HCT116 (cell line): Measurements from ENCODE around the gene RAB31. TPM values are rescaled to one million over a fixed set of nuclear protein-coding genes. Genes with fewer than 3 reads are reported as not detected.

Experiments
- ATAC-seq: fragments of 200-7000 bp; cut with Tn5 transposase; 2 replicates; pipeline ENCODE4 v1.9.1; 2020; ENCODE audit warnings: mild to moderate bottlenecking, moderate library complexity
- BruUV-seq: library from RNA; stranded (reverse); fragments of 400-500 nt; replicated peaks from 2 replicates; lab custom pipeline; 2021; lab: Mats Ljungman, UMichigan
- CTCF ChIA-PET: fragments of 300-600 bp; sonication (Branson Sonifier 250); formaldehyde crosslinking; loops from one replicate; lab custom pipeline; 2021; ENCODE audit warnings: antibody characterized with exemption; lab: Charles Lee
- POLR2A ChIA-PET: fragments of 300-600, 350-600 bp; sonication (Branson Sonifier 250); formaldehyde crosslinking; loops from one replicate; lab custom pipeline; 2021; ENCODE audit warnings: antibody characterized with exemption; lab: Charles Lee
- RAD21 ChIA-PET, 2 experiments: fragments of 300-600 bp; sonication (Branson Sonifier 250); formaldehyde crosslinking; loops; one replicate each; lab custom pipeline; 2023; ENCODE audit warnings: low total read pairs in 2 of 2; ENCODE audit not compliant: uncharacterized antibody in 2 of 2, unreplicated experiment in 2 of 2, low non-redundant PET in 1 of 2; lab: Charles Lee
- DNase-seq: peaks from one replicate; pipeline ENCODE4 v3.0.0-alpha.2; 2010; ENCODE audit warnings: low read depth, low spot score
- H2AFZ ChIP-seq: fragments of 200-600 bp; shearing (Covaris generic), sonication (generic); 2 replicates; pipeline ENCODE4 v1.6.1; 2017; ENCODE audit warnings: low read depth, mixed run types, mixed read lengths, antibody characterized with exemption, low read length; ENCODE audit not compliant: poor library complexity, severe bottlenecking
- H3K27ac ChIP-seq: 2 replicates; pipeline ENCODE4 v1.5.1; 2012; ENCODE audit warnings: low read depth, low read length
- H3K27me3 ChIP-seq: fragments of 200-600 bp; sonication (generic); 2 replicates; pipeline ENCODE4 v1.6.1; 2016; ENCODE audit warnings: mixed run types, low read length, mixed read lengths; ENCODE audit not compliant: insufficient read depth
- H3K36me3 ChIP-seq, 2 experiments: fragments of 200-500 bp in 1 of 2; fragments of 200-600 bp in 1 of 2; sonication (Bioruptor generic) in 1 of 2; sonication (generic) in 1 of 2; 2 replicates each; pipeline versions ENCODE4 v1.5.1 to v1.6.1; 2014 to 2016; ENCODE audit warnings: low read length in 2 of 2, inconsistent platforms in 1 of 2, mixed read lengths in 1 of 2, mixed run types in 1 of 2; ENCODE audit not compliant: insufficient read depth in 2 of 2, control insufficient read depth in 1 of 2
- H3K4me1 ChIP-seq, 2 experiments: fragments of 200-600 bp in 1 of 2; sonication (generic) in 1 of 2; 2 replicates each; pipeline versions ENCODE4 v1.5.1 to v1.6.1; 2012 to 2017; ENCODE audit warnings: low read length in 2 of 2, inconsistent platforms in 1 of 2, mild to moderate bottlenecking in 1 of 2, mixed read lengths in 1 of 2, mixed run types in 1 of 2, moderate library complexity in 1 of 2; ENCODE audit not compliant: insufficient read depth in 2 of 2, control insufficient read depth in 1 of 2
- H3K4me2 ChIP-seq: fragments of 200-600 bp; sonication (generic); 2 replicates; pipeline ENCODE4 v1.6.1; 2017; ENCODE audit warnings: mixed run types, low read length, mixed read lengths
- H3K4me3 ChIP-seq, 2 experiments: fragments of 200-600 bp in 1 of 2; sonication (generic) in 1 of 2; replicated peaks in 1 of 2; 2 replicates each; pipeline ENCODE4 v1.5.1; 2011 to 2016; ENCODE audit warnings: low read length in 2 of 2, control low read depth in 1 of 2, low read depth in 1 of 2, mild to moderate bottlenecking in 1 of 2, mixed read lengths in 1 of 2, mixed run types in 1 of 2
- H3K79me2 ChIP-seq: fragments of 200-600 bp; sonication (generic); 2 replicates; pipeline ENCODE4 v1.6.1; 2017; ENCODE audit warnings: mild to moderate bottlenecking, mixed run types, low read length, moderate library complexity, mixed read lengths; ENCODE audit not compliant: insufficient read depth
- H3K9ac ChIP-seq: fragments of 200-600 bp; sonication (generic); 2 replicates; pipeline ENCODE4 v1.6.1; 2016; ENCODE audit warnings: low read length, mixed read lengths
- H3K9me2 ChIP-seq: fragments of 200-600 bp; sonication (generic), shearing (Covaris generic); 2 replicates; pipeline ENCODE4 v1.6.1; 2017; ENCODE audit warnings: mixed run types, mild to moderate bottlenecking, moderate library complexity; ENCODE audit not compliant: insufficient read depth
- H3K9me3 ChIP-seq, 2 experiments: fragments of 200-500 bp in 1 of 2; fragments of 200-600 bp in 1 of 2; sonication (Bioruptor generic) in 1 of 2; sonication (generic) in 1 of 2; 2 replicates each; pipeline ENCODE4 v1.6.1; 2014 to 2017; ENCODE audit warnings: low read length in 2 of 2, mixed read lengths in 2 of 2, inconsistent platforms in 1 of 2, low read depth in 1 of 2, mild to moderate bottlenecking in 1 of 2, mixed run types in 1 of 2, moderate library complexity in 1 of 2; ENCODE audit not compliant: control insufficient read depth in 1 of 2, insufficient read depth in 1 of 2
- H4K20me1 ChIP-seq: fragments of 200-600 bp; sonication (generic), shearing (Covaris generic); 2 replicates; pipeline ENCODE4 v1.6.1; 2017; ENCODE audit warnings: mixed run types, mild to moderate bottlenecking, moderate library complexity; ENCODE audit not compliant: insufficient read depth
- CBX3 ChIP-seq: IDR thresholded peaks from 2 replicates; pipeline ENCODE4 v1.6.1; 2012; ENCODE audit warnings: low read depth
- EGR1 ChIP-seq: IDR thresholded peaks from 2 replicates; pipeline ENCODE4 v1.6.1; 2012; ENCODE audit warnings: low read depth
- ELF1 ChIP-seq: IDR thresholded peaks from 2 replicates; pipeline ENCODE4 v1.6.1; 2012; ENCODE audit warnings: low read depth, borderline replicate concordance
- EZH2 ChIP-seq: fragments of 200-600 bp; sonication (generic); IDR thresholded peaks from 2 replicates; pipeline ENCODE4 v1.6.1; 2017; ENCODE audit warnings: antibody characterized with exemption, mixed run types
- FOSL1 ChIP-seq: IDR thresholded peaks from 2 replicates; pipeline ENCODE4 v1.6.1; 2012; ENCODE audit warnings: low read depth
- POLR2A ChIP-seq: IDR thresholded peaks from 2 replicates; pipeline ENCODE4 v1.7.0; 2011; ENCODE audit warnings: borderline replicate concordance; ENCODE audit not compliant: insufficient read depth, insufficient read length; ENCODE audit errors: extremely low read depth
- POLR2AphosphoS5 ChIP-seq: IDR thresholded peaks from 2 replicates; pipeline ENCODE4 v1.6.1; 2011; ENCODE audit warnings: mild to moderate bottlenecking, low read depth, low read length, moderate library complexity
- RAD21 ChIP-seq: IDR thresholded peaks from 2 replicates; pipeline ENCODE4 v1.6.1; 2012; ENCODE audit warnings: low read depth, mild to moderate bottlenecking
- REST ChIP-seq: IDR thresholded peaks from 2 replicates; pipeline ENCODE4 v1.6.1; 2012; ENCODE audit warnings: low read depth
- TCF7L2 ChIP-seq: IDR thresholded peaks from 2 replicates; pipeline ENCODE4 v1.7.0; 2011; ENCODE audit warnings: borderline replicate concordance, inconsistent platforms; ENCODE audit not compliant: insufficient read depth, insufficient read length; ENCODE audit errors: extremely low read depth
- YY1 ChIP-seq: IDR thresholded peaks from 2 replicates; pipeline ENCODE4 v1.6.1; 2011; ENCODE audit warnings: low read length, low read depth, moderate library complexity, mild to moderate bottlenecking; ENCODE audit not compliant: insufficient replicate concordance; ENCODE audit errors: extremely low read depth
- ZFX ChIP-seq: fragments of 450-650 bp; IDR thresholded peaks from 2 replicates; pipeline ENCODE4 v1.6.1; 2017
- ZNF274 ChIP-seq: fragments of 200-500 bp; sonication (Bioruptor generic); IDR thresholded peaks from 2 replicates; pipeline ENCODE4 v1.6.1; 2014; ENCODE audit warnings: mild to moderate bottlenecking, low read depth, low read length, inconsistent platforms
- intact Hi-C: fragments of 100-400 bp; cut with micrococcal nuclease; formaldehyde crosslinking; loops from 2 replicates; pipeline ENCODE4 v1.10.0; 2022
- total RNA-seq: library from RNA; stranded (reverse); gene quantifications from one replicate; pipeline ENCODE4 v1.2.1, GENCODE V29; 2021; ENCODE audit not compliant: unreplicated experiment
- TF ChIP-seq, protein P1 (sequence below): IDR thresholded peaks from 2 replicates; pipeline ENCODE4 v1.6.1; 2012
- TF ChIP-seq, protein P2 (sequence below): IDR thresholded peaks from 2 replicates; pipeline ENCODE4 v1.6.1; 2011; ENCODE audit warnings: mild to moderate bottlenecking, low read length, moderate library complexity; ENCODE audit not compliant: insufficient replicate concordance; ENCODE audit errors: extremely low read depth

Gene RAB31
- total RNA-seq, 1 experiment from 2014 or later: 46.9 TPM

DNA sequence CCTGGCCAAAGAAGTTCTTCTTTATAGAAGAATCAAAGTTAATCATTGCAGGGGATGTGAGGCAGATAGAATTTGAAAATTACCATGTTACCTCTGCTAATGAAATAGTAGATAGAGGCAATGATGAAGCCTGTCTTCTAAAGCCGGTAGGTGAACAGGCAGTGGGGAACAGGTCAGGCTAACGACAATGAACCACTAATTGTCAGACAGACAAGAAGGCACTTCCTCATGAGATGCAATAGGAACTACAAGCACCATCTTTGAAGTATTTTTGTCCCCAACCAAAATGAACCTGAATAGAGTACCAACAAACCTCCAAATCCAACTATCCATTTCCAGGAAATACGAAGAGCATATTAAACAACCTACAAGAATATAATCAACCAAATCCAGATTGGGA, 41.6 kb upstream of the RAB31 start:
- BruUV-seq: no TSS peak
- intact Hi-C loops: no loop called here
- no peak overlapping the region for H3K27ac ChIP-seq
- peaks cover 0 to 8% of the 10 kb centered on the region in 2 experiments; a peak in 1 of 4 replicates for H3K4me1 ChIP-seq
- CTCF ChIA-PET: no interaction called here
- H3K79me2 ChIP-seq: no peaks in the 10 kb centered on the region
- no peaks in the 10 kb centered on the region for H3K36me3 ChIP-seq
- H4K20me1 ChIP-seq: no peaks in the 10 kb centered on the region
- H2AFZ ChIP-seq: no peak overlapping the region
- no peaks in the 10 kb centered on the region for H3K9me2 ChIP-seq
- no peaks in the 10 kb centered on the region for H3K27me3 ChIP-seq
- RAD21 ChIA-PET: no interaction called here
- POLR2A ChIA-PET: no interaction called here
- no peak for DNase-seq
- no peak overlapping the region for H3K4me3 ChIP-seq
- no peak overlapping the region for H3K4me2 ChIP-seq
- ATAC-seq: no peak
- TF ChIP-seq EZH2 (no peak), EGR1 (no peak), ZFX (no peak), ZNF274 (no peak), FOSL1 (no peak), REST (no peak), ELF1 (no peak), CBX3 (no peak), YY1 (no peak), POLR2AphosphoS5 (no peak), TCF7L2 (no peak), POLR2A (no peak), RAD21 (no peak)
- TF ChIP-seq, protein P1, sequence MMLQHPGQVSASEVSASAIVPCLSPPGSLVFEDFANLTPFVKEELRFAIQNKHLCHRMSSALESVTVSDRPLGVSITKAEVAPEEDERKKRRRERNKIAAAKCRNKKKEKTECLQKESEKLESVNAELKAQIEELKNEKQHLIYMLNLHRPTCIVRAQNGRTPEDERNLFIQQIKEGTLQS: no peak
- TF ChIP-seq, protein P2, sequence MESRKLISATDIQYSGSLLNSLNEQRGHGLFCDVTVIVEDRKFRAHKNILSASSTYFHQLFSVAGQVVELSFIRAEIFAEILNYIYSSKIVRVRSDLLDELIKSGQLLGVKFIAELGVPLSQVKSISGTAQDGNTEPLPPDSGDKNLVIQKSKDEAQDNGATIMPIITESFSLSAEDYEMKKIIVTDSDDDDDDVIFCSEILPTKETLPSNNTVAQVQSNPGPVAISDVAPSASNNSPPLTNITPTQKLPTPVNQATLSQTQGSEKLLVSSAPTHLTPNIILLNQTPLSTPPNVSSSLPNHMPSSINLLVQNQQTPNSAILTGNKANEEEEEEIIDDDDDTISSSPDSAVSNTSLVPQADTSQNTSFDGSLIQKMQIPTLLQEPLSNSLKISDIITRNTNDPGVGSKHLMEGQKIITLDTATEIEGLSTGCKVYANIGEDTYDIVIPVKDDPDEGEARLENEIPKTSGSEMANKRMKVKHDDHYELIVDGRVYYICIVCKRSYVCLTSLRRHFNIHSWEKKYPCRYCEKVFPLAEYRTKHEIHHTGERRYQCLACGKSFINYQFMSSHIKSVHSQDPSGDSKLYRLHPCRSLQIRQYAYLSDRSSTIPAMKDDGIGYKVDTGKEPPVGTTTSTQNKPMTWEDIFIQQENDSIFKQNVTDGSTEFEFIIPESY: no peak
- H3K9ac ChIP-seq: no peak overlapping the region
- no peaks in the 10 kb centered on the region for H3K9me3 ChIP-seq
